Measurements from ENCODE around the gene CCNYL1. TPM values are rescaled to one million over a fixed set of nuclear protein-coding genes. Genes with fewer than 3 reads are reported as not detected.
"Not testable (repeated sequence)": the region's sequence is repeated elsewhere in the genome, so short reads cannot be mapped to it uniquely, and the experiment has no call there.

Gene CCNYL1
- total RNA-seq, 1 experiment from 2014 or later = 6.5 TPM

- DNase-seq = no peak
Observed at GRCh38 chr2:207743514-207743913, 32.1 kb downstream of the CCNYL1 start.

GRCh38 chr2:207744050-207744449 is 32.6 kb downstream of the CCNYL1 start:
- H3K27ac ChIP-seq = no peak overlapping the region
- no peak overlapping the region for H3K4me3 ChIP-seq
- H3K36me3 ChIP-seq = no peaks in the 10 kb centered on the region
- no peaks in the 10 kb centered on the region for H3K4me1 ChIP-seq
- H3K9me3 ChIP-seq (replicated peaks) = no peaks in the 10 kb centered on the region
- no peaks in the 10 kb centered on the region for H3K27me3 ChIP-seq
- no peak for DNase-seq

More at GRCh38 chr2:207743514-207743913, 32.1 kb downstream of the CCNYL1 start:
- Histone ChIP-seq H3K4me3 (no peak overlapping the region), H3K36me3 (no peaks in the 10 kb centered on the region), H3K4me1 (no peaks in the 10 kb centered on the region), H3K27me3 (no peaks in the 10 kb centered on the region), H3K27ac (no peak overlapping the region), H3K9me3 (replicated peaks) (no peaks in the 10 kb centered on the region)

- no peak overlapping the region for H3K27ac ChIP-seq
- no peaks in the 10 kb centered on the region for H3K27me3 ChIP-seq
- no peak for DNase-seq
- H3K36me3 ChIP-seq = no peaks in the 10 kb centered on the region
- H3K9me3 ChIP-seq (replicated peaks) = no peaks in the 10 kb centered on the region
- no peak overlapping the region for H3K4me3 ChIP-seq
- no peaks in the 10 kb centered on the region for H3K4me1 ChIP-seq
Observed at GRCh38 chr2:207744451-207744850, 33.0 kb downstream of the CCNYL1 start.

- DNase-seq = peak; percentile 53 to 78
- Histone ChIP-seq H3K36me3 (no peaks in the 10 kb centered on the region), H3K4me1 (no peaks in the 10 kb centered on the region), H3K9me3 (replicated peaks) (no peaks in the 10 kb centered on the region), H3K27me3 (no peaks in the 10 kb centered on the region), H3K4me3 (no peak overlapping the region), H3K27ac (no peak overlapping the region)
Observed at GRCh38 chr2:207746131-207746530, 34.7 kb downstream of the CCNYL1 start.

GRCh38 chr2:207747653-207748560 is 36.5 kb downstream of the CCNYL1 start:
- no peak for DNase-seq
- Histone ChIP-seq H3K4me3 (no peak overlapping the region), H3K36me3 (no peaks in the 10 kb centered on the region), H3K9me3 (replicated peaks) (no peaks in the 10 kb centered on the region), H3K4me1 (no peaks in the 10 kb centered on the region), H3K27ac (no peak overlapping the region), H3K27me3 (no peaks in the 10 kb centered on the region)

- Histone ChIP-seq H3K36me3 (no peaks in the 10 kb centered on the region), H3K27ac (no peak overlapping the region), H3K27me3 (no peaks in the 10 kb centered on the region), H3K4me3 (no peak overlapping the region), H3K4me1 (no peaks in the 10 kb centered on the region), H3K9me3 (replicated peaks) (no peaks in the 10 kb centered on the region)
- DNase-seq = no peak
Observed at GRCh38 chr2:207748993-207749392, 37.6 kb downstream of the CCNYL1 start.

GRCh38 chr2:207749873-207750272 is 38.4 kb downstream of the CCNYL1 start:
- Histone ChIP-seq H3K27me3 (no peaks in the 10 kb centered on the region), H3K9me3 (replicated peaks) (no peaks in the 10 kb centered on the region), H3K27ac (no peak overlapping the region), H3K4me1 (no peaks in the 10 kb centered on the region), H3K36me3 (no peaks in the 10 kb centered on the region), H3K4me3 (no peak overlapping the region)
- DNase-seq = peak in 1 of 2 experiments; percentile 16

- Histone ChIP-seq H3K9me3 (replicated peaks) (no peaks in the 10 kb centered on the region), H3K27ac (no peak overlapping the region), H3K36me3 (no peaks in the 10 kb centered on the region), H3K27me3 (no peaks in the 10 kb centered on the region), H3K4me3 (no peak overlapping the region), H3K4me1 (no peaks in the 10 kb centered on the region)
- DNase-seq = no peak
Observed at GRCh38 chr2:207750345-207750744, 38.9 kb downstream of the CCNYL1 start.

GRCh38 chr2:207750876-207751275 is 39.4 kb downstream of the CCNYL1 start:
- no peaks in the 10 kb centered on the region for H3K4me1 ChIP-seq
- no peaks in the 10 kb centered on the region for H3K27me3 ChIP-seq
- no peak overlapping the region for H3K4me3 ChIP-seq
- H3K27ac ChIP-seq = no peak overlapping the region
- H3K9me3 ChIP-seq (replicated peaks) = no peaks in the 10 kb centered on the region
- H3K36me3 ChIP-seq = no peaks in the 10 kb centered on the region
- no peak for DNase-seq

- not testable (repeated sequence) for H3K4me3 ChIP-seq; DNase-seq; H3K27me3 ChIP-seq; H3K9me3 ChIP-seq (replicated peaks); H3K27ac ChIP-seq; H3K4me1 ChIP-seq; H3K36me3 ChIP-seq
Observed at GRCh38 chr2:207753688-207754087, 42.2 kb downstream of the CCNYL1 start.

GRCh38 chr2:207754498-207755383 is 43.3 kb downstream of the CCNYL1 start:
- Histone ChIP-seq H3K4me1 (no peaks in the 10 kb centered on the region), H3K4me3 (no peak overlapping the region), H3K9me3 (replicated peaks) (no peaks in the 10 kb centered on the region), H3K27me3 (no peaks in the 10 kb centered on the region), H3K27ac (no peak overlapping the region), H3K36me3 (no peaks in the 10 kb centered on the region)
- DNase-seq = no peak

- H3K27me3 ChIP-seq = no peaks in the 10 kb centered on the region
- H3K9me3 ChIP-seq (replicated peaks) = no peaks in the 10 kb centered on the region
- H3K4me1 ChIP-seq = no peaks in the 10 kb centered on the region
- no peak overlapping the region for H3K4me3 ChIP-seq
- no peaks in the 10 kb centered on the region for H3K36me3 ChIP-seq
- no peak for DNase-seq
- H3K27ac ChIP-seq = no peak overlapping the region
Observed at GRCh38 chr2:207758025-207758424, 46.6 kb downstream of the CCNYL1 start.

GRCh38 chr2:207759890-207760289 is 48.5 kb downstream of the CCNYL1 start:
- Histone ChIP-seq H3K4me1 (no peaks in the 10 kb centered on the region), H3K27ac (no peak overlapping the region), H3K27me3 (no peaks in the 10 kb centered on the region), H3K4me3 (no peak overlapping the region), H3K36me3 (no peaks in the 10 kb centered on the region), H3K9me3 (replicated peaks) (no peaks in the 10 kb centered on the region)
- no peak for DNase-seq

- H3K4me1 ChIP-seq = no peaks in the 10 kb centered on the region
- H3K27me3 ChIP-seq = no peaks in the 10 kb centered on the region
- DNase-seq = no peak
- H3K9me3 ChIP-seq (replicated peaks) = no peaks in the 10 kb centered on the region
- H3K4me3 ChIP-seq = no peak overlapping the region
- H3K36me3 ChIP-seq = no peaks in the 10 kb centered on the region
- no peak overlapping the region for H3K27ac ChIP-seq
Observed at GRCh38 chr2:207760453-207760852, 49.0 kb downstream of the CCNYL1 start.

- not testable (repeated sequence) for H3K27ac ChIP-seq; H3K4me3 ChIP-seq; H3K27me3 ChIP-seq; H3K36me3 ChIP-seq; H3K4me1 ChIP-seq; DNase-seq; H3K9me3 ChIP-seq (replicated peaks)
Observed at GRCh38 chr2:207761426-207761825, 50.0 kb downstream of the CCNYL1 start.
